ENCODE results near the gene SOX8.

The SOX8 gene

DNA sequence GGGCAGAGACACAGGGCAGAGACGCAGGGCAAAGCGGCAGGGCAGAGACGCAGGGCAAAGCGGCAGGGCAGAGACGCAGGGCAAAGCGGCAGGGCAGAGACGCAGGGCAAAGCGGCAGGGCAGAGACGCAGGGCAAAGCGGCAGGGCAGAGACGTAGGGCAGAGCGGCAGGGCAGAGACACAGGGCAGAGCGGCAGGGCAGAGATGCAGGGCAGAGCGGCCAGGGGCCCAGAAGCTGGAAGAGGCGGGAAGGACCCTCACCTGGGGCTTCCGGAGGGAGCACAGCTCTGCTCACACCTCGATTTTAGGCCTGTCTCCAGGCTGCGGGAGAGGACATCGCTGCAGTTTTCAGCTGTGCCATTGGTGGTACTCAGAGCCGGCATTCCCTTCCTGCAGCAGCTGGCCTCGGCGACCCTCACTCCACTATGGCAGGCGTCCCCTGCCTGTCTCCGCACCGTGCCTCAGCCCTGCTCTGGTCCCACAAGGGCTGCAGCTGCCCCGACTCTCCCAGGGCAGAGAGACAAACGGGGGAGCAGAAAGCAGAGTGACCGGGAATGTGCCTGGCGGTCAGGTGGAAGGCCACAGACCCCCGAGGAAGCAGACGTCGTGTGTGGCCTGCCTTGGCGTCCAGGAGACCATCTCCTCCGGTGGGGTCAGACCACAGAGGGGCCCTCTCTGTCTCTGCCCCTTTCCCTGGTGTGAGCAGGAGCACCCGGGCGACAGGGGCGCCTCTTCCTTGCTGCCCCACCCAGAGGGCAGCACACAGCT lies 29.9 kb downstream of the SOX8 start:
- TF ChIP-seq, protein P1, sequence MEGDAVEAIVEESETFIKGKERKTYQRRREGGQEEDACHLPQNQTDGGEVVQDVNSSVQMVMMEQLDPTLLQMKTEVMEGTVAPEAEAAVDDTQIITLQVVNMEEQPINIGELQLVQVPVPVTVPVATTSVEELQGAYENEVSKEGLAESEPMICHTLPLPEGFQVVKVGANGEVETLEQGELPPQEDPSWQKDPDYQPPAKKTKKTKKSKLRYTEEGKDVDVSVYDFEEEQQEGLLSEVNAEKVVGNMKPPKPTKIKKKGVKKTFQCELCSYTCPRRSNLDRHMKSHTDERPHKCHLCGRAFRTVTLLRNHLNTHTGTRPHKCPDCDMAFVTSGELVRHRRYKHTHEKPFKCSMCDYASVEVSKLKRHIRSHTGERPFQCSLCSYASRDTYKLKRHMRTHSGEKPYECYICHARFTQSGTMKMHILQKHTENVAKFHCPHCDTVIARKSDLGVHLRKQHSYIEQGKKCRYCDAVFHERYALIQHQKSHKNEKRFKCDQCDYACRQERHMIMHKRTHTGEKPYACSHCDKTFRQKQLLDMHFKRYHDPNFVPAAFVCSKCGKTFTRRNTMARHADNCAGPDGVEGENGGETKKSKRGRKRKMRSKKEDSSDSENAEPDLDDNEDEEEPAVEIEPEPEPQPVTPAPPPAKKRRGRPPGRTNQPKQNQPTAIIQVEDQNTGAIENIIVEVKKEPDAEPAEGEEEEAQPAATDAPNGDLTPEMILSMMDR (IDR thresholded peaks at IDR 0.05; ENCODE audit: borderline replicate concordance, insufficient read depth, low read depth, low read length), result no peak
- no peak overlapping the region for H3K4me3 ChIP-seq (ENCODE audit: low read depth, low read length)

DNA sequence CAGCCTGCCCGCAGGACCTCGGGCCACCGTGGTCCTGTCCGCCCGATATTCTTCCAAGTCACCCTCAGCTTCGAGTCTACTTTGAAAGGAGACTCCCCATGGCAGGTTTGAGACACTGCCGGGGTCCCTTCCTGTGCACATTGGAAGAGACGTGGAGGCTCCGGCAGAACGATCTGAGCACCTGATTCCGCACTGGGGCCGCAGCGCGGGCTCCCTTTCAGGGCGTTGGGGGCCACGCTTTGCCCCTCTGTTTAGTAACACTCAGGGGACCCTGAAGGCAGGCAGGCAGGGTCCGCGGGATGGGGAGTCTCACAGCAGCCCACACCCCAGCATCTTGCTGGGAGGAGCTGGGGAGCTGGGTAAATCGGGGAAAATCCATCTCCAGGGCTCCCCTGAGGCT lies 30.6 kb downstream of the SOX8 start:
- H3K4me3 ChIP-seq (ENCODE audit: low read depth, low read length), result no peak overlapping the region

DNA sequence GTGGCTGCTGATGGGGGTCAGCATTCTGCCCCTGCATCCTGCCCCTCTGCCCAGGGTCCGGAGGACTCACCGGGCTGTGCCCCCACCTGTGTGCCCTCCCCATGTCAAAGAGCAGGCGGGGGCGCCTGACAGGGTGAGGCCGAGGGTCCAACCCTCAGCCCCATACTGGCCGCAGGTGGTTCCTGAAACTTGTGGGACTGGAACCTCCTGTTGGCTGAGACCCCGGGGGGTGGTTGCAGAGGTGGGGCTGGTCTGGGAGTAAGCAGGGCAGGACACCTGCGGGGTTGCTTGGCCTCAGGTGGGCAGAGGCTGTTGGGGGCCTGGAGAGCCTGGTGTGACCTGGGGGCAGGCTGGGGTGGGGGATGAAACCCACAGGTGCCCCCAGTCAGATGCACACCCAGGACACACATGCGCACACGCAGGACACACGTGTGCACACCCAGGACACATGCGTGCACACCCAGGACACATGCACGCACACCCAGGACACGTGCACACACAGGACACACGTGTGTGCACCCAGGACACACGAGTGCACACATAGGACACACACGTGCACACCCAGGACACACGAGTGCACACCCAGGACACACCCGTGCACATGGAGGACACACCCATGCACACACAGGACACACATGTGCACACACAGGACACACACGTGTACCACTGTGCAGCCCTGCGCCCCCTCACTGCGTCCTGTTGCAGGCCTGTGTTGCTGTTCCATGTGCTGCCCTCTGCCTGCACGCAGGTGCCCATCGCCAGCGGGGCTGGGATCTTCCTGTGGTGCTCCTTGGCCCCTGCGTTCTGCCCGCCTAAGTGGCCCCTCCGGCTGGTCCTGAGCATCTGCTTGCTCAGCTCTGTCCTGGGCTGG lies 31.4 kb downstream of the SOX8 start:
- H3K4me3 ChIP-seq (ENCODE audit: low read depth, low read length), result no peak overlapping the region
- TF ChIP-seq, protein P1 (IDR thresholded peaks at IDR 0.05; ENCODE audit: borderline replicate concordance, insufficient read depth, low read depth, low read length), result no peak

More for the DNA sequence above, 30.6 kb downstream of the SOX8 start:
- TF ChIP-seq, protein P1 (IDR thresholded peaks at IDR 0.05; ENCODE audit: borderline replicate concordance, insufficient read depth, low read depth, low read length), result no peak

DNA sequence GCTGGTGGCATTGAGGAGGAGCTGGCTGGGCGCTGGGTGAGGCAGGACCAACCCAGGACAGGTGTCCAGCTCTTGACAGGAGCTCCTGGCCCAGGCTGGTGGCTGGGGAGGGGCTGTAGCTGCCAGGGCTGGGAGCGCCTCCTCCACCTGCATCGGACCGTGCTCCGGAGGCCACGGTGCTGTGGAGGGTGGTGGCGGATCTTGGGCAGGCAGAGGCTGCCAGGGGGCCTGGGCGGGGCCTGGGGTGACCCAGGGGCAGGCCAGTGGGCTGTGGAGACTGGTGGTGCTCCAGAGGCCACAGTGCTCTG lies 32.0 kb downstream of the SOX8 start:
- H3K4me3 ChIP-seq (ENCODE audit: low read depth, low read length), result no peak overlapping the region
- TF ChIP-seq, protein P1 (IDR thresholded peaks at IDR 0.05; ENCODE audit: borderline replicate concordance, insufficient read depth, low read depth, low read length), result no peak

DNA sequence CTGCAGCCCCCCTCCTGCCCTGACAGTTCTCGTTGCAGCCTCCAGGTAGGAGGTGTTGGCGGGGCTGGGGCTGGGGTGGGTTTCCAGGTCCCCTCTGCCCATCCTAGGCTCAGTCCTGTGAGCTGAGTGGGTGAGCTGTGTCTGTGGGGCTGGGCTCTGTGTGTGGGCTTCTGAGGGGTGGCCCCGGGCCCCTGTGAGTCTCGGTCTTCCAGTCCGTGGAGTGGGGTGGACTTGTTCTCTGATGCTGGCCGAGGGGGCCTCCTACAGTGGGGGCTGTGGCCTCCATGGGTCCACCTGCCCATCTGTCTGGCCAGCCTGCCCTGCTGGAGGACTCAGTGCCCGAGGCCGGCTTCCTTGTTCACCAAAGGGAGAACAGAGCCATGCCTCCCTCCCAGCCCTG lies 32.7 kb downstream of the SOX8 start:
- H3K4me3 ChIP-seq (ENCODE audit: low read depth, low read length), result no peak overlapping the region
- TF ChIP-seq, protein P1 (IDR thresholded peaks at IDR 0.05; ENCODE audit: borderline replicate concordance, insufficient read depth, low read depth, low read length), result no peak

DNA sequence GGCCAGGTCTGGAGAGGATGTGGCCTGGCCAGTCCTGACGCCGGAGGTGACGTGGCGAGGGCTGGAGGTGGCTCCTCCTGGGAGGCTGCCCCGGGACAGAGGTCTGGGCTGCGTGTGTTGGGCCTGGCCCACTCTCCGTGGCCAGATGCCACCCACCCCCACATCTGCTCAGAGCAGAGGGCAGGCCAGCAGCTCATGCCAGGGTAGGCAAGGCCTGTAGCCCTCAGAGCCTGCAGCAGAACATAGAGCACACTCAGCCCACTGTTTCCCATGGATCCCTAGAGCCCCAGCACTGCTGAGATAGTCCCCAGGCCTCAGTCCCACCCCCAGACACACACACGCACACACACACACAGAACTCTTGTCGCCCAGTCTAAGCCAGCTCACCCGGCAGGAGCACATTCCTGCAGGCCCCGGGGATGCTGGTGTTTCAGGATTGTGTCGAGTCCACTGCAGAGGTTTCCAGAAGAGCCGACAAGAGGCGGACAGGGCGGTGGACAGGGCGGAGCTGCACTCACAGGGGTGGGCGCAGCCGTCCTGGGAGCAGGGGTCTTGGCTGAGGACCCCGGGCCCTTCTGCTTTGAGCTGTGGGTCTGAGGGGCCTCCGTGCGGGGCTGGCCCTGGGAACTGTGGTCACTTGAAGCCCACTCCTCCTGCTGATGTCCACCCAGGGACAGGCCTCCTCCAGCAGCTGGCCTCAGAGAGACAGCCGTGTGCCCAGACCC lies 33.4 kb downstream of the SOX8 start:
- no peak overlapping the region for H3K4me3 ChIP-seq (ENCODE audit: low read depth, low read length)
- TF ChIP-seq, protein P1 (IDR thresholded peaks at IDR 0.05; ENCODE audit: borderline replicate concordance, insufficient read depth, low read depth, low read length), result no peak

Measured in GM12875 (cell line).